Esophagus muscularis mucosa (tissue), 3 donors: ENCODE data around the gene S100P.

Experiments
- CTCF ChIP-seq, 3 experiments: fragments of 200-600 bp in 2 of 3; fragments of 450-650 bp in 1 of 3; sonication (generic) in 2 of 3; IDR thresholded peaks; one replicate each; pipeline ENCODE4 v1.5.1; 2017 to 2019; ENCODE audit warnings: antibody characterized with exemption in 3 of 3, mild to moderate bottlenecking in 2 of 3, moderate library complexity in 1 of 3
- POLR2A ChIP-seq: fragments of 450-650 bp; IDR thresholded peaks from one replicate; pipeline ENCODE4 v1.6.1; 2017; ENCODE audit warnings: antibody characterized with exemption, moderate library complexity, mild to moderate bottlenecking, low read depth

GRCh38 chr4:6721121-6721520 is 27.4 kb downstream of the S100P start:
- TF ChIP-seq CTCF (IDR thresholded peaks at IDR 0.05) (no peak), POLR2A (no peak)
